HepG2 (cell line): ENCODE results near the gene MN1. TPM values are rescaled to one million over a fixed set of nuclear protein-coding genes. Genes with fewer than 3 reads are reported as not detected.

Experiments
- ATAC-seq: fragments of 200-7000 bp; cut with Tn5 transposase; 3 replicates; pipeline ENCODE4 v1.9.1; 2020; ENCODE audit warnings: mild to moderate bottlenecking, moderate library complexity
- BruUV-seq: library from RNA; stranded (reverse); fragments of 400-500 nt; replicated peaks from 2 replicates; lab custom pipeline; 2021; lab: Mats Ljungman, UMichigan
- CTCF ChIA-PET: fragments of 300-600 bp; formaldehyde crosslinking; extraction: SDS; loops from one replicate; lab custom pipeline; 2021; ENCODE audit warnings: low total read pairs, inconsistent platforms, low intra/inter-chr PET ratio; lab: Yijun Ruan, JAX
- POLR2A ChIA-PET: fragments of 350-600 bp; sonication (Branson Sonifier 250); formaldehyde crosslinking; loops from one replicate; lab custom pipeline; 2020; ENCODE audit warnings: antibody characterized with exemption, inconsistent platforms; lab: Yijun Ruan, JAX
- DNase-seq: peaks from one replicate; pipeline ENCODE4 v3.0.0-alpha.2; 2015; ENCODE audit warnings: low spot score
- FAIRE-seq: peaks from 3 replicates; lab custom pipeline; 2011; peaks lifted over from hg19 to GRCh38; lab: Jason Lieb, UNC
- H2AFZ ChIP-seq: one replicate; pipeline ENCODE4 v1.6.1; 2011; ENCODE audit warnings: low read length, inconsistent platforms
- H3K27ac ChIP-seq: fragments of 300-600 bp; 3 replicates; pipeline ENCODE4 v1.8.0; 2011; ENCODE audit warnings: mixed run types, mild to moderate bottlenecking, mixed read lengths, low read length, inconsistent platforms; ENCODE audit not compliant: insufficient read depth; ENCODE audit errors: extremely low read length
- H3K27me3 ChIP-seq, 2 experiments: fragments of 200-600 bp in 1 of 2; 2 replicates in 1 of 2; 3 replicates in 1 of 2; pipeline versions ENCODE4 v1.6.0 to v1.8.0; 2011; ENCODE audit warnings: low read length in 2 of 2, mild to moderate bottlenecking in 2 of 2, moderate library complexity in 2 of 2, inconsistent platforms in 1 of 2; ENCODE audit not compliant: insufficient read depth in 2 of 2, control insufficient read depth in 1 of 2
- H3K36me3 ChIP-seq, 2 experiments: fragments of 200-600 bp in 1 of 2; replicated peaks in 1 of 2; 2 replicates in 1 of 2; 3 replicates in 1 of 2; pipeline versions ENCODE4 v1.5.1 to v1.8.0; 2011; ENCODE audit warnings: low read length in 2 of 2, inconsistent platforms in 1 of 2; ENCODE audit not compliant: insufficient read depth in 2 of 2, control insufficient read depth in 1 of 2
- H3K4me1 ChIP-seq: 2 replicates; pipeline ENCODE4 v1.5.1; 2012; ENCODE audit warnings: low read length, inconsistent platforms; ENCODE audit not compliant: insufficient read depth
- H3K4me2 ChIP-seq: 2 replicates; pipeline ENCODE4 v1.6.0; 2011; ENCODE audit warnings: low read depth, low read length, inconsistent platforms
- H3K4me3 ChIP-seq, 3 experiments: fragments of 200-600 bp in 1 of 3; sonication (generic), shearing (Covaris generic) in 1 of 3; replicated peaks in 1 of 3; 2 replicates each; pipeline ENCODE4 v1.5.1; 2011 to 2016; ENCODE audit warnings: low read length in 3 of 3, inconsistent platforms in 2 of 3, low read depth in 2 of 3, mild to moderate bottlenecking in 2 of 3, control low read depth in 1 of 3, mixed read lengths in 1 of 3; ENCODE audit not compliant: insufficient read depth in 1 of 3
- H3K79me2 ChIP-seq: one replicate; pipeline ENCODE4 v1.6.1; 2011; ENCODE audit warnings: low read length, inconsistent platforms; ENCODE audit not compliant: insufficient read depth
- H3K9ac ChIP-seq: 2 replicates; pipeline ENCODE4 v1.6.0; 2011; ENCODE audit warnings: mild to moderate bottlenecking, low read depth, low read length, inconsistent platforms; ENCODE audit not compliant: insufficient read depth
- H3K9me3 ChIP-seq: 2 replicates; pipeline ENCODE4 v1.5.1; 2012; ENCODE audit warnings: mild to moderate bottlenecking, low read length
- H4K20me1 ChIP-seq: 2 replicates; pipeline ENCODE4 v1.6.0; 2011; ENCODE audit warnings: inconsistent platforms, mild to moderate bottlenecking, low read length, moderate library complexity; ENCODE audit not compliant: insufficient read depth
- AKAP8 ChIP-seq: sonication (generic); formaldehyde crosslinking; IDR thresholded peaks from 2 replicates; pipeline ENCODE4 v1.5.1; 2020; ENCODE audit warnings: mild to moderate bottlenecking, missing genetic modification reagents
- ARID5B ChIP-seq: IDR thresholded peaks from 2 replicates; pipeline ENCODE4 v1.4.0; 2020; ENCODE audit warnings: mild to moderate bottlenecking, missing genetic modification reagents
- BRD4 ChIP-seq: sonication (generic); formaldehyde crosslinking; IDR thresholded peaks from 2 replicates; pipeline ENCODE4 v1.4.0; 2020; ENCODE audit warnings: missing genetic modification reagents
- ZSCAN5A ChIP-seq: sonication (generic); formaldehyde crosslinking; IDR thresholded peaks from 2 replicates; pipeline ENCODE4 v1.8.0; 2022; ENCODE audit warnings: mild to moderate bottlenecking, missing genetic modification reagents, borderline replicate concordance
- WGBS: methylation state at CpG from one replicate; pipeline ENCODE4 v1.1.6; 2017; ENCODE audit warnings: low lambda C conversion rate; 5-methylcytosine and 5-hydroxymethylcytosine counted together
- in situ Hi-C: cut with HindIII; loops from 2 replicates; pipeline ENCODE4 v1.10.0; 2017; ENCODE audit warnings: low pct_unique_long_range_greater_than_20kb; ENCODE audit not compliant: extremely low pct_ligation_motif_present
- intact Hi-C: fragments of 100-400 bp; cut with micrococcal nuclease; formaldehyde crosslinking; loops from one replicate; pipeline ENCODE4 v1.10.0; 2022; ENCODE audit not compliant: unreplicated experiment
- polyA plus RNA-seq, 8 experiments: library from polyadenylated mRNA; depleted of rRNA in 3 of 8; stranded (reverse) in 7 of 8; unstranded in 1 of 8; fragments of >200 nt; fragmentation: Illumina TruSeq in 4 of 8; extraction: Trizol in 4 of 8; gene quantifications; 2 replicates each; pipeline versions ENCODE4 v1.2.1 to v1.2.3, GENCODE V29; 2011 to 2016; ENCODE audit warnings: low read depth in 4 of 8, missing spikeins in 1 of 8, mixed read lengths in 1 of 8; ENCODE audit not compliant: insufficient read depth in 1 of 8
- total RNA-seq, 5 experiments: library from RNA; depleted of rRNA; stranded (reverse); fragments of >200 nt; fragmentation: Illumina TruSeq; extraction: Trizol; gene quantifications; 2 replicates each; pipeline ENCODE4 v1.2.3, GENCODE V29; 2016; ENCODE audit warnings: low read depth in 1 of 5

The MN1 gene
- total and polyA plus RNA-seq, 2 of the 13 experiments (the other 11 are each of a cell fraction or from before 2014, with no cell fraction given): 0.01 TPM; not detected in 1

- no peak for TF ChIP-seq ZSCAN5A
These were observed 25.0 kb downstream of the MN1 start (continued) for GRCh38 chr22:27776650-27776958.

GRCh38 chr22:27775758-27776649 is 25.6 kb downstream of the MN1 start:
- no peak overlapping the region for H3K9ac ChIP-seq

More at GRCh38 chr22:27775758-27776649, 25.6 kb downstream of the MN1 start:
- Histone ChIP-seq H3K27me3 (peaks cover 2 to 10% of the 10 kb centered on the region in 2 experiments; a peak in 2 of 5 replicates), H3K79me2 (no peaks in the 10 kb centered on the region), H2AFZ (no peak overlapping the region), H4K20me1 (no peaks in the 10 kb centered on the region), H3K9me3 (no peaks in the 10 kb centered on the region), H3K36me3 (no peaks in the 10 kb centered on the region), H3K4me2 (no peak overlapping the region), H3K4me1 (no peaks in the 10 kb centered on the region), H3K27ac (no peak overlapping the region), H3K4me3 (no peak overlapping the region)
- TF ChIP-seq AKAP8 (CRISPR knock-in tag) (no peak), ARID5B (CRISPR knock-in tag) (no peak), BRD4 (CRISPR knock-in tag) (no peak)
- FAIRE-seq: no peak
- ChIA-PET POLR2A (no interaction called here), CTCF (no interaction called here)
- no peak for ATAC-seq
- 19% methylated on average over 17 of the region's 17 CpGs for WGBS
- intact Hi-C loops: no loop called here
- in situ Hi-C loops: no loop called here
- no TSS peak for BruUV-seq
- DNase-seq: no peak
